ENCODE results near the gene DMAP1. TPM values are rescaled to one million over a fixed set of nuclear protein-coding genes. Genes with fewer than 3 reads are reported as not detected.

DMAP1 gene
- total RNA-seq, 1 donor: 19.9 TPM

DNA sequence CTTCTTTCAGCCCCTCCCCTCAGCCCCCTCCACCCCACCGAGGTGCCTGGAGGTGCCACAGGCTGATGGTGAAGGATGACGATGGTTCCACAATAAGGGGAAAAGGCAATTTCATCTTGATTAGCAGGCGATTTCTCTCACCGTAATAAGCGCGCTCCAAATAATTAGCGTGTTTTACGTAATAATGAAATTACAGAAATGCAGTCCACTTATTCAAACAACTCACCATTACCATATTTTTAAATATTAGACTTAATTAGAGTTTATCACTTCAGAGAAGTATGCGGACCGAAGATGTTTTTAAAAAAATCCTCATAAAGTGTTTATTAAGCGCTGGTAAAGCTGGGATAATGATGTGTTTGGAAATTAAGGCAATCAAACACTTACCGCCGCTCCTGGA is 14.9 kb downstream of the DMAP1 start:
- no peak overlapping the region for H3K4me3 ChIP-seq (ENCODE audit: insufficient read depth, low read length)
- no peaks in the 10 kb centered on the region for H3K9me3 ChIP-seq (ENCODE audit: low read depth, low read length)
- peaks cover 13% of the 10 kb centered on the region for H3K36me3 ChIP-seq (ENCODE audit: insufficient read depth, low read length)
- H3K27me3 ChIP-seq (ENCODE audit: insufficient read depth, low read length): no peaks in the 10 kb centered on the region
- no peak overlapping the region for H3K27ac ChIP-seq (ENCODE audit: low read depth, low read length)
- H4K20me1 ChIP-seq (ENCODE audit: insufficient read depth, low read length): peaks cover 2% of the 10 kb centered on the region
- no peak for DNase-seq (ENCODE audit: insufficient read length, low spot score, missing footprints)
- no peaks in the 10 kb centered on the region for H3K4me1 ChIP-seq (ENCODE audit: insufficient read depth, low read length)
- TF ChIP-seq, protein P1, sequence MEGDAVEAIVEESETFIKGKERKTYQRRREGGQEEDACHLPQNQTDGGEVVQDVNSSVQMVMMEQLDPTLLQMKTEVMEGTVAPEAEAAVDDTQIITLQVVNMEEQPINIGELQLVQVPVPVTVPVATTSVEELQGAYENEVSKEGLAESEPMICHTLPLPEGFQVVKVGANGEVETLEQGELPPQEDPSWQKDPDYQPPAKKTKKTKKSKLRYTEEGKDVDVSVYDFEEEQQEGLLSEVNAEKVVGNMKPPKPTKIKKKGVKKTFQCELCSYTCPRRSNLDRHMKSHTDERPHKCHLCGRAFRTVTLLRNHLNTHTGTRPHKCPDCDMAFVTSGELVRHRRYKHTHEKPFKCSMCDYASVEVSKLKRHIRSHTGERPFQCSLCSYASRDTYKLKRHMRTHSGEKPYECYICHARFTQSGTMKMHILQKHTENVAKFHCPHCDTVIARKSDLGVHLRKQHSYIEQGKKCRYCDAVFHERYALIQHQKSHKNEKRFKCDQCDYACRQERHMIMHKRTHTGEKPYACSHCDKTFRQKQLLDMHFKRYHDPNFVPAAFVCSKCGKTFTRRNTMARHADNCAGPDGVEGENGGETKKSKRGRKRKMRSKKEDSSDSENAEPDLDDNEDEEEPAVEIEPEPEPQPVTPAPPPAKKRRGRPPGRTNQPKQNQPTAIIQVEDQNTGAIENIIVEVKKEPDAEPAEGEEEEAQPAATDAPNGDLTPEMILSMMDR (IDR thresholded peaks at IDR 0.05; ENCODE audit: extremely low read depth, low read depth, low read length): no peak
- H2AFZ ChIP-seq (ENCODE audit: low read length): no peak overlapping the region
- no peaks in the 10 kb centered on the region for H3K79me2 ChIP-seq (ENCODE audit: insufficient read depth, low read length)
- H3K4me2 ChIP-seq (ENCODE audit: insufficient read depth, low read length): no peak overlapping the region

DNA sequence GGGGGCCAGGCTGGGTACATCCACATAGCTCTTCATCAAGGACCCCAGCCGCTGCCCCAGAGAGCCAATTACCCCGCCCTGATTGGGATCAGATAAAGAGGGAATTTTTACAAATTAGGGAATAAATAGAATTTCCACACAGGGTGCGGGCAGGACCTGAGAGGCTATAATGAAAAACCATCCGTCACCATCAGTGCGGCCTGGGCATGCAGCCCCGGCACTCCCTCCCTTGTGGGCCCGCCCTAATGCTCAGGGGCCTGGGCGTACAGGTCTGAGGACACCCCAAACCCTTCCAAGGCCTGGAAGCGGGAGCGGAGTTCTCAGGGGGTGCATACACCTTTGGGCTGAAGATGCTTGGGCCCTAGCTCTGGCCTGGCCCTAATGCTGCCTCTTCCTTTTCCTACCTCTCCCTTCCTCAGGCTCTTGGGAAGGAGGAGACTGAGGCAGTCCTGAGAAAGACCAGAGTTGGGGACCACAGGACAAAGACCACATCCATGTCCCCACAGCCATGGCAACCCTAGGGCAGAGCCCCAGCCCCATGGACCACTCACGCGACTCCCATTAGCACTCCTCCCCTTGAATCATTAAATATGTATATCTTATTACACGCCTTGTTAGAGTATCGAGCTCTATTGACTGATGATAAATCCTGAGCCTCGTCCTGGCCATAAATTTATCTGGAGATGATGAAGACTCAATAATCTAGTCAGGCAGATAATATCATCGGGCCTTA is 16.3 kb downstream of the DMAP1 start:
- H3K4me3 ChIP-seq (ENCODE audit: insufficient read depth, low read length): no peak overlapping the region
- H3K4me1 ChIP-seq (ENCODE audit: insufficient read depth, low read length): no peaks in the 10 kb centered on the region
- no peak overlapping the region for H2AFZ ChIP-seq (ENCODE audit: low read length)
- H3K27me3 ChIP-seq (ENCODE audit: insufficient read depth, low read length): no peaks in the 10 kb centered on the region
- TF ChIP-seq, protein P1 (IDR thresholded peaks at IDR 0.05; ENCODE audit: extremely low read depth, low read depth, low read length): no peak
- no peaks in the 10 kb centered on the region for H3K9me3 ChIP-seq (ENCODE audit: low read depth, low read length)
- H3K27ac ChIP-seq (ENCODE audit: low read depth, low read length): no peak overlapping the region
- peaks cover 2% of the 10 kb centered on the region for H4K20me1 ChIP-seq (ENCODE audit: insufficient read depth, low read length)
- no peaks in the 10 kb centered on the region for H3K79me2 ChIP-seq (ENCODE audit: insufficient read depth, low read length)
- no peak overlapping the region for H3K4me2 ChIP-seq (ENCODE audit: insufficient read depth, low read length)
- DNase-seq (ENCODE audit: insufficient read length, low spot score, missing footprints): no peak
- H3K36me3 ChIP-seq (ENCODE audit: insufficient read depth, low read length): peaks cover 13% of the 10 kb centered on the region

DNA sequence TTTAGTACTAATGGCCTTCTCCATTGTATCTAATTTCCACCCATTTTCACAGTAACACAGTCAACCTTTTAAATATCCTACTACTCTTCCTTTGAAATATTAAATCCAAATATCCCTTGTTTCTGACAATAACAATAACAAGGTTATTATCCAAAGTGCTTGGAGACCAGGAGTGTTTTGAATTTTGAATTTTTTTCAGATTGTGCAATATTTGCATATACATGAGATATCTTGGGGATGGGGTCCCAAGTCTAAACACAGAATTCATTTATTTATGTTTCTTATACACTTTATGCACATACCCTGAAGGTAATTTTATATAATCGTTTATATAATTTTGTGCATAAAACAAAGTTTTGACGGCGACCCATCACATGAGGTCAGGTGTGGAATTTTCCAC is 17.5 kb downstream of the DMAP1 start:
- no peak for DNase-seq (ENCODE audit: insufficient read length, low spot score, missing footprints)
- H3K79me2 ChIP-seq (ENCODE audit: insufficient read depth, low read length): no peaks in the 10 kb centered on the region
- H3K27me3 ChIP-seq (ENCODE audit: insufficient read depth, low read length): no peaks in the 10 kb centered on the region
- no peak overlapping the region for H3K4me2 ChIP-seq (ENCODE audit: insufficient read depth, low read length)
- H3K36me3 ChIP-seq (ENCODE audit: insufficient read depth, low read length): peaks cover 9% of the 10 kb centered on the region
- TF ChIP-seq, protein P1 (IDR thresholded peaks at IDR 0.05; ENCODE audit: extremely low read depth, low read depth, low read length): no peak
- H3K9me3 ChIP-seq (ENCODE audit: low read depth, low read length): no peaks in the 10 kb centered on the region
- H2AFZ ChIP-seq (ENCODE audit: low read length): no peak overlapping the region
- no peak overlapping the region for H3K27ac ChIP-seq (ENCODE audit: low read depth, low read length)
- H4K20me1 ChIP-seq (ENCODE audit: insufficient read depth, low read length): peaks cover 2% of the 10 kb centered on the region
- no peaks in the 10 kb centered on the region for H3K4me1 ChIP-seq (ENCODE audit: insufficient read depth, low read length)
- no peak overlapping the region for H3K4me3 ChIP-seq (ENCODE audit: insufficient read depth, low read length)

DNA sequence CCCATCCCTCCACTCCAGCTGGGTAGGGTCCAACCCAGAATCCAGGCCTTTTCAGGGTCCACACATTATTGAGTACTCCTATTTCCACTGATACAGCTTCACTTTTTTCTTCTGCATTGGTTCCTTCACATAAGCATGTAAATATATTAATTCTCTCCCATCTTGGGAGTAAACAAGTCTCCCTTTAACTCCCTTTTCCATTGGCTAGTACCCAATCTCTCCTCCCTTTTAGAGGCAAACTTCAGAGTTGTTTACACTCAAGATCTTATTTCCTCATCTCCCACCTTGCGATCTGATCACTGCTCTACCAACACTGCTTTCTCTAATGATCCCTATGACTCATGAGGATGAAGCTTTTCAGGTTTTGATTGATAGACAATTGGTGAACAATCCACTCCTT is 20.3 kb downstream of the DMAP1 start:
- H3K27ac ChIP-seq (ENCODE audit: low read depth, low read length): no peak overlapping the region
- H3K36me3 ChIP-seq (ENCODE audit: insufficient read depth, low read length): peaks cover 9% of the 10 kb centered on the region
- H3K79me2 ChIP-seq (ENCODE audit: insufficient read depth, low read length): no peaks in the 10 kb centered on the region
- no peaks in the 10 kb centered on the region for H3K27me3 ChIP-seq (ENCODE audit: insufficient read depth, low read length)
- no peak overlapping the region for H3K4me2 ChIP-seq (ENCODE audit: insufficient read depth, low read length)
- TF ChIP-seq, protein P1 (IDR thresholded peaks at IDR 0.05; ENCODE audit: extremely low read depth, low read depth, low read length): no peak
- H3K9me3 ChIP-seq (ENCODE audit: low read depth, low read length): no peaks in the 10 kb centered on the region
- DNase-seq (ENCODE audit: insufficient read length, low spot score, missing footprints): no peak
- H3K4me1 ChIP-seq (ENCODE audit: insufficient read depth, low read length): peaks cover 5% of the 10 kb centered on the region
- no peak overlapping the region for H2AFZ ChIP-seq (ENCODE audit: low read length)
- peaks cover 7% of the 10 kb centered on the region for H4K20me1 ChIP-seq (ENCODE audit: insufficient read depth, low read length)
- no peak overlapping the region for H3K4me3 ChIP-seq (ENCODE audit: insufficient read depth, low read length)
